Colonic mucosa (tissue), 4 donors: ENCODE measurements around the gene NSMF. TPM values are rescaled to one million over a fixed set of nuclear protein-coding genes. Genes with fewer than 3 reads are reported as not detected.

ENCODE experiments used
- DNase-seq: peaks from one replicate; pipeline ENCODE4 v3.0.0-alpha.2; 2020
- H3K27ac ChIP-seq: fragments of 200-600 bp; one replicate; pipeline ENCODE4 v1.8.0; 2021
- H3K27me3 ChIP-seq: fragments of 200-600 bp; one replicate; pipeline ENCODE4 v1.8.0; 2021
- H3K36me3 ChIP-seq: fragments of 200-600 bp; one replicate; pipeline ENCODE4 v1.8.0; 2021
- H3K4me1 ChIP-seq: fragments of 200-600 bp; one replicate; pipeline ENCODE4 v1.8.0; 2021; ENCODE audit warnings: mild to moderate bottlenecking
- H3K4me3 ChIP-seq: fragments of 200-600 bp; one replicate; pipeline ENCODE4 v1.8.0; 2021
- H3K9ac ChIP-seq, 2 donors: one replicate each; pipeline ENCODE4 v1.7.0; 2013; ENCODE audit warnings: control low read depth in 2 of 2, low read depth in 2 of 2, low read length in 2 of 2
- H3K9me3 ChIP-seq: fragments of 200-600 bp; one replicate; pipeline ENCODE4 v1.8.0; 2021
- intact Hi-C: fragments of 100-400 bp; cut with DNase I; formaldehyde crosslinking; loops from one replicate; pipeline ENCODE4 v1.14.1; 2022
- total RNA-seq, 2 donors: library from RNA; stranded (reverse); fragmentation: NEBNext Ultra II Directional in 1 of 2; extraction: Animal tissue kit (Norgen Biotek cat#: 25700) in 1 of 2; gene quantifications; one replicate each; pipeline ENCODE4 v1.2.1, GENCODE V29; 2021
- TF ChIP-seq, protein P1 (sequence below): fragments of 200-600 bp; IDR thresholded peaks from one replicate; pipeline ENCODE4 v1.8.0; 2022; ENCODE audit warnings: antibody characterized with exemption, mild to moderate bottlenecking
- donor health status: healthy.
- donor health status: DM: no; HTN: no; CAD: no.
- donor health status: DM: no; HTN: no; CAD: no.

NSMF gene
- total RNA-seq, 2 donors from 2014 or later: 33.7 to 47.8 TPM

DNA sequence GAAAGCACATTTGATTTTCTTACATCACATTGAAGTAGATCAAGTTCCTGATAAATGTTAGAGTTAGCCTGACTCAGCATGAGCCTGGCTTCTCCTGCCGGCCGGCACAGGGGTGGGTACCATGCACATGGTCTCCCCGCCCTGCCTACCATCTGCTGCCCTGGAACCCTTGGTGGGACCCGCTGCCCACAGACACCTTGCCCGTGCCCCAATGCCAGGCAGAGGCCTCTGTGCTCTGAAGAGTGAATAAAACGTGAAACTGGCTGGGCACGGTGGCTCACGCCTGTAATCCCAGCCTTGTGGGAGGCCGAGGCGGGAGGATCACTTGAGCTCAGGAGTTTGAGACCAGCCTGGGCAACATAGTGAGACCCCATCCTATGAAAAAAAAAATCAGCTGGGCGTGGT lies 53.5 kb downstream of the NSMF start:
- H3K9me3 ChIP-seq: no peaks in the 10 kb centered on the region
- TF ChIP-seq, protein P1, sequence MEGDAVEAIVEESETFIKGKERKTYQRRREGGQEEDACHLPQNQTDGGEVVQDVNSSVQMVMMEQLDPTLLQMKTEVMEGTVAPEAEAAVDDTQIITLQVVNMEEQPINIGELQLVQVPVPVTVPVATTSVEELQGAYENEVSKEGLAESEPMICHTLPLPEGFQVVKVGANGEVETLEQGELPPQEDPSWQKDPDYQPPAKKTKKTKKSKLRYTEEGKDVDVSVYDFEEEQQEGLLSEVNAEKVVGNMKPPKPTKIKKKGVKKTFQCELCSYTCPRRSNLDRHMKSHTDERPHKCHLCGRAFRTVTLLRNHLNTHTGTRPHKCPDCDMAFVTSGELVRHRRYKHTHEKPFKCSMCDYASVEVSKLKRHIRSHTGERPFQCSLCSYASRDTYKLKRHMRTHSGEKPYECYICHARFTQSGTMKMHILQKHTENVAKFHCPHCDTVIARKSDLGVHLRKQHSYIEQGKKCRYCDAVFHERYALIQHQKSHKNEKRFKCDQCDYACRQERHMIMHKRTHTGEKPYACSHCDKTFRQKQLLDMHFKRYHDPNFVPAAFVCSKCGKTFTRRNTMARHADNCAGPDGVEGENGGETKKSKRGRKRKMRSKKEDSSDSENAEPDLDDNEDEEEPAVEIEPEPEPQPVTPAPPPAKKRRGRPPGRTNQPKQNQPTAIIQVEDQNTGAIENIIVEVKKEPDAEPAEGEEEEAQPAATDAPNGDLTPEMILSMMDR: no peak
- peak overlapping the region in 1 of 2 donors; percentile 12 for H3K9ac ChIP-seq
- H3K27me3 ChIP-seq: no peaks in the 10 kb centered on the region
- H3K27ac ChIP-seq: no peak overlapping the region
- DNase-seq: no peak
- no peaks in the 10 kb centered on the region for H3K36me3 ChIP-seq
- H3K4me1 ChIP-seq: peaks cover 18% of the 10 kb centered on the region
- no peak overlapping the region for H3K4me3 ChIP-seq
- intact Hi-C loops: loop anchor here (2.0 to 5.0 kb wide), 2 partner anchors 103 to 119 kb away; partner anchors contain the start of gene NRARP

DNA sequence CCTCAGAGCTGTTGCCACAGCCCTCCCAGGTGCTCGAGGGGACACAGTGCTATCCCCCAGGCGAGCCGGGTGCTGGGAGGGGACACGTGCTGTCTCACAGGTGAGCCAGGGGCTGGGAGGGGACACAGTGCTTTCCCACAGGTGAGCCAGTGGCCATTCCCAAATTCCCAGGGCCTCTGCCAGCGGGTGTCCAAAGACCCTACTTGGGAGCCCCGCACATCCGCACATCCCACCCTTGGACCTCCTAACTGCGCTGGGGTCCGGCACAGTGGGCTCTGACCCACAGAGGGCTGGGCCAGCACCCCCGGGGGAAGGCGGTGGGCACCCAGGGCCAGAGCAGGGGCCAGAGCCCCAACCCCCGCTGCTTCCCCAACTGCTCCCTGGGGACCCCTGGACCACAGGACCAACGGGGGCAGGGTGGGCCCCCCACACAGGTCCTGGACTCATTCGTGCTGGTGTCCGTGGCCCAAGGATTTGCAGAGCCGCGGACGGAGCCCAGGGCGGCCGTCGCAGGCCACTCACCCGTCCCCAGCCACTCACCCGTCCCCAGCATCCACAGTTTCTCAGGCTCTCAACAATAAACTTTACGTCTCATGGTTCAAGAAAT lies 54.1 kb downstream of the NSMF start:
- Histone ChIP-seq H3K4me3 (no peak overlapping the region), H3K9me3 (no peaks in the 10 kb centered on the region), H3K27ac (no peak overlapping the region), H3K9ac (no peak overlapping the region), H3K36me3 (no peaks in the 10 kb centered on the region), H3K27me3 (no peaks in the 10 kb centered on the region), H3K4me1 (peaks cover 18% of the 10 kb centered on the region)
- intact Hi-C loops: loop anchor here (5.0 kb wide), 1 partner anchor 103 kb away; the partner anchor contains the start of gene NRARP
- TF ChIP-seq, protein P1: no peak
- no peak for DNase-seq

DNA sequence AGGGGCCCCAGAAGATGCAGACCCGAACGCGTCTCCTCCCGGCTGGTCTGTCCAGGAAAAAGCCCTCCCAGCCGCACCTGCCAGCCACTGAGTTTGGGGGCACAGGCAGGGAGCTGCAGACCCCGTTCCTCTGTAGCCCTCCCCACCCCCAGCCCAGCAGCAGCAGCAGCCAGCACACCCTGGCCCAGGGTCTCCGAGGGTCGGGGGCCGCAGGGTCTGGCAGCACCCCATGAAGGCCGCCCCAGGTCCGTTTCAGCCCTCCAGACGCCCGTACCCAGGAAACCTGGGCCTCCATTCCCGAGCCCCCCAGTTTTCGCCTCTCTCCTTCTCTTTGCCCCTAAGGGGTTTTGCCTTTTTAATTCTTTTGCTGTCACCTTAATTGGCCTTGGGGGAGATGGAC lies 55.9 kb downstream of the NSMF start:
- TF ChIP-seq, protein P1: no peak
- Histone ChIP-seq H3K27me3 (no peaks in the 10 kb centered on the region), H3K4me3 (no peak overlapping the region), H3K9me3 (no peaks in the 10 kb centered on the region), H3K36me3 (no peaks in the 10 kb centered on the region), H3K4me1 (peaks cover 18% of the 10 kb centered on the region), H3K9ac (no peak overlapping the region), H3K27ac (no peak overlapping the region)
- intact Hi-C loops: no loop called here
- DNase-seq: no peak

DNA sequence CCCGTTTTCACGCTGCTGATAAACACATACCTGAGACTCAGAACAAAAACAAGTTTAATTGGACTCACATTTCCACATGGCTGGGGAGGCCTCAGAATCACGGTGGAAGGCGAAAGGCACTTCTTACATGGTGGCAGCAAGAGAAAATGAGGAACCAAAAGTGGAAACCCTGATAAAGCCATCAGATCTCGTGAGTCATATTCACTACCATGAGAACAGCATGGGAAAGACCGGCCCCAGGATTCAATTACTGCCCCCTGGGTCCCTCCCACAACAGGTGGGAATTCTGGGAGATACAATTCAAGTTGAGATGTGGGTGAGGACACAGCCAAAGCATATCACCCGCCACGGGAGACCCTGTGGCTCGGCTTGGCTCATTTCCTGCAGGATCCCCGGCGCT lies 56.4 kb downstream of the NSMF start:
- Histone ChIP-seq H3K36me3 (no peaks in the 10 kb centered on the region), H3K4me3 (no peak overlapping the region), H3K27ac (no peak overlapping the region), H3K9ac (no peak overlapping the region), H3K27me3 (no peaks in the 10 kb centered on the region), H3K4me1 (peaks cover 18% of the 10 kb centered on the region), H3K9me3 (no peaks in the 10 kb centered on the region)
- intact Hi-C loops: no loop called here
- TF ChIP-seq, protein P1: no peak
- DNase-seq: no peak

DNA sequence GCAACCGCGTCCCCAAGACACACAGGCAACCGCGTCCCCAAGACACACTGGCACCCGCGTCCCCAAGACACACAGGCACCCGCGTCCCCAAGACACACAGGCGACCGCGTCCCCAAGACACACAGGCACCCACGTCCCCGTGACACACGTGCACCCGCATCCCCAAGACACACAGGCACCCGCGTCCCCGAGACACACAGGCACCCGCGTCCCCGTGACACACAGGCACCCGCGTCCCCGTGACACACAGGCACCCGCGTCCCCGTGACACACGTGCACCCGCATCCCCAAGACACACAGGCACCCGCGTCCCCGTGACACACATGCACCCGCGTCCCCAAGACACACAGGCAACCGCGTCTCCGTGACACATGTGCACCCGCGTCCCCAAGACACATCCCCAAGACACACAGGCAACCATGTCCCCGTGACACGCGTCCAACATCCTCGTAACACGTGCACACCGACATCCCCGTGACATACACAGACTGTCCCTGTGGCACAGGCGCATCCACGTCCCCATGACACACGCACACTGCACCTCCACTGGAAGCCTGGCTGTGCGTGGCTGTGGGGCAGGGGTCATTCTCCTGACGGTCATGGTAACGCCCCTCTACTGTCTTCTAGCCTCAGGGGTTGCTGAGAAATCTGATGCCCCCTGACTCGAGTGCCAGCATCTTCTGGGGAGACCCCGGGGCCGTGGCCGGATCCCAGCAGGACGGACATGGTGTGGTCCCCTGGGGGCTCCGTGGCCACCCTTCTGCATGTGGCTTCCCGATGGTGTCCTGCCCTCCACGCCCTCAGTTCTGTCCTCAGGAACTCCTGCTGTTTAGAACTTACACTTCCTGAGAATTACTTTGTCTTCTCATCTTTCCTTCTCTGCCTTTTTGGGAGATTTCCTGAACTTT lies 60.3 kb downstream of the NSMF start:
- Histone ChIP-seq H3K9me3 (no peaks in the 10 kb centered on the region), H3K36me3 (no peaks in the 10 kb centered on the region), H3K27me3 (no peaks in the 10 kb centered on the region), H3K9ac (no peak overlapping the region), H3K4me3 (no peak overlapping the region), H3K4me1 (no peaks in the 10 kb centered on the region), H3K27ac (no peak overlapping the region)
- no peak for DNase-seq
- TF ChIP-seq, protein P1: no peak
- intact Hi-C loops: no loop called here
